T-helper 2 cell treated with Interferon-gamma antibody and Interleukin-4, amounts not matched to agents 100 ng/mL and 5 ng/mL, for 36 hours (primary cell): ENCODE results near the gene LANCL2. TPM values are rescaled to one million over a fixed set of nuclear protein-coding genes. Genes with fewer than 3 reads are reported as not detected.

Experiments used
- total RNA-seq: library from RNA; stranded (reverse); gene quantifications from 2 replicates; pipeline ENCODE4 v1.2.3, GENCODE V29; 2022

LANCL2 gene
- total RNA-seq, 1 donor from 2014 or later: 10.6 TPM

Other genes starting within 250 kb of the LANCL2 start
- 73.7 and 76.0 TPM in 2 replicates for gene VOPP1, start 207.2 kb downstream of the LANCL2 start, total RNA-seq